ENCODE data around the gene ZNF189. TPM values are rescaled to one million over a fixed set of nuclear protein-coding genes. Genes with fewer than 3 reads are reported as not detected.

Gene ZNF189
- total and polyA plus RNA-seq, 8 donors = 11.3 to 29.1 (median 19.3) TPM

DNA sequence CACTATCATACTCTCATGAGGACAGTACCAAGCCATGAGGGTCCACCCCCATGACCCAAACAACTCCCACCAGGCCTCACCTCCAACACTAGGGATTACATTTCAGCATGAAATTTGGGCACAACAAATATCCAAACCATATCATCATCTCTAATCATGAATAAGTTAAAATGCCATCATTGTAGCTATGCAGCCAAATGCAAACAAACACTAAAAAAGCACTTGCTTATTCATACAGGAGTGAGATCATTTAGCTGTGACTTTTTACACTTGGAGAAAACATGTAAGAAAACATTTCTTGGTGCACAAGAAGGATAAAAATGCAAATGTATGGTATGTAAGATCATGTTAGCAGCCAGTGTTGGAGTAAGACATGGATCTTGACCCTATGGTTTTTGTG is 38.0 kb upstream of the ZNF189 start:
- ATAC-seq = no peak
- no peaks in the 10 kb centered on the region for H3K36me3 ChIP-seq
- FAIRE-seq = no peak
- TF ChIP-seq, protein P1, sequence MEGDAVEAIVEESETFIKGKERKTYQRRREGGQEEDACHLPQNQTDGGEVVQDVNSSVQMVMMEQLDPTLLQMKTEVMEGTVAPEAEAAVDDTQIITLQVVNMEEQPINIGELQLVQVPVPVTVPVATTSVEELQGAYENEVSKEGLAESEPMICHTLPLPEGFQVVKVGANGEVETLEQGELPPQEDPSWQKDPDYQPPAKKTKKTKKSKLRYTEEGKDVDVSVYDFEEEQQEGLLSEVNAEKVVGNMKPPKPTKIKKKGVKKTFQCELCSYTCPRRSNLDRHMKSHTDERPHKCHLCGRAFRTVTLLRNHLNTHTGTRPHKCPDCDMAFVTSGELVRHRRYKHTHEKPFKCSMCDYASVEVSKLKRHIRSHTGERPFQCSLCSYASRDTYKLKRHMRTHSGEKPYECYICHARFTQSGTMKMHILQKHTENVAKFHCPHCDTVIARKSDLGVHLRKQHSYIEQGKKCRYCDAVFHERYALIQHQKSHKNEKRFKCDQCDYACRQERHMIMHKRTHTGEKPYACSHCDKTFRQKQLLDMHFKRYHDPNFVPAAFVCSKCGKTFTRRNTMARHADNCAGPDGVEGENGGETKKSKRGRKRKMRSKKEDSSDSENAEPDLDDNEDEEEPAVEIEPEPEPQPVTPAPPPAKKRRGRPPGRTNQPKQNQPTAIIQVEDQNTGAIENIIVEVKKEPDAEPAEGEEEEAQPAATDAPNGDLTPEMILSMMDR (IDR thresholded peaks at IDR 0.05) = no peak
- no peaks in the 10 kb centered on the region for H3K9me3 ChIP-seq
- intact Hi-C loops (cut with DNase I) = no loop called here
- DNase-seq = no peak
- H3K4me1 ChIP-seq = peaks cover 0 to 4% (median under 1%) of the 10 kb centered on the region in 3 donors
- H3K27ac ChIP-seq = no peak overlapping the region
- no peak overlapping the region for H3K4me3 ChIP-seq
- H3K27me3 ChIP-seq = no peaks in the 10 kb centered on the region

DNA sequence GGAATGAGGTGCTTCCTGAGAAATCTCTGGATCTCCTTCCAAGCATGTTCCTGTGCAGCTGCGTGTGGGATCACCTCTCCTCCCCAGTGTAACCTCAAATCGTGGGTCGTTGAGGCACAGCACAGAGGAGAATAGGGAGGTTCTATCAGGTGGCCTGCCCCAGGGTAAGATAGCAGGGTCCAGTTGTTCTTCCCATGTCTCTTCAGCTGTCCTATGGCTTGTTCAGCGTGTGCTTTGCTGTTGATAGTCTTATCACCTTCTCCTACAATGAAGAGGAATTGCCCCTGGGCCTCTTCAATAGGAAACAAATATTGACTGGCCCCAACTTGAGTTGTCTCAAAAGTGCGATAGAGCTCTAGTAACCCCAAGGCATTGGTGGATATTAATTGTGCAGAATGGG is 36.2 kb upstream of the ZNF189 start:
- intact Hi-C loops (cut with DNase I) = no loop called here
- H3K27me3 ChIP-seq = no peaks in the 10 kb centered on the region
- no peak for DNase-seq
- H3K27ac ChIP-seq = no peak overlapping the region
- TF ChIP-seq, protein P1 (IDR thresholded peaks at IDR 0.05) = no peak
- no peaks in the 10 kb centered on the region for H3K36me3 ChIP-seq
- peaks cover 9 to 22% (median 13%) of the 10 kb centered on the region in 3 donors for H3K4me1 ChIP-seq
- no peak for FAIRE-seq
- 78 to 92% methylated on average over 5 of the region's 5 CpGs for WGBS, 2 donors
- H3K4me3 ChIP-seq = no peak overlapping the region
- H3K9me3 ChIP-seq = no peaks in the 10 kb centered on the region
- ATAC-seq = no peak

DNA sequence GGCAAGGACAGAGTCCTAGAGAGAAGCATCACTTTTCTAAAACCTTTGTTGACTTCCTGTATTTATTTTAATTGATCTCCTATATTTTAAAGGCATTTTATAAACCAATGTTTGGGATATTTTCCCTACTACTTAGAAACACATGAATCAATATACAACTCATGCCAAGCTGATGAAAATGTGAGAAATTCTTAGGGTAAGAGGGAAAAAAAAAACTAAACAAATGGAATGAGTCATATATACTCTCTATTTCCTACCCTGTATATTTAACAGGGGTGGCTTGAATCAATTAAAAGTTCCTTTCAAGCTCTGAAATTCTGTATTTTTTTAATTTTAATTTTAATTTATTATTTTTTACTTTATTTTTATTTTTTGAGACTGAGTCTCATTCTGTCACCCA is 33.5 kb upstream of the ZNF189 start:
- Histone ChIP-seq H3K9me3 (no peaks in the 10 kb centered on the region), H3K4me3 (no peak overlapping the region), H3K27me3 (no peaks in the 10 kb centered on the region), H3K36me3 (no peaks in the 10 kb centered on the region), H3K4me1 (peaks cover 9 to 22% (median 13%) of the 10 kb centered on the region in 3 donors), H3K27ac (no peak overlapping the region)
- no peak for FAIRE-seq
- intact Hi-C loops (cut with DNase I) = no loop called here
- TF ChIP-seq, protein P1 (IDR thresholded peaks at IDR 0.05) = no peak
- DNase-seq = no peak
- ATAC-seq = no peak

DNA sequence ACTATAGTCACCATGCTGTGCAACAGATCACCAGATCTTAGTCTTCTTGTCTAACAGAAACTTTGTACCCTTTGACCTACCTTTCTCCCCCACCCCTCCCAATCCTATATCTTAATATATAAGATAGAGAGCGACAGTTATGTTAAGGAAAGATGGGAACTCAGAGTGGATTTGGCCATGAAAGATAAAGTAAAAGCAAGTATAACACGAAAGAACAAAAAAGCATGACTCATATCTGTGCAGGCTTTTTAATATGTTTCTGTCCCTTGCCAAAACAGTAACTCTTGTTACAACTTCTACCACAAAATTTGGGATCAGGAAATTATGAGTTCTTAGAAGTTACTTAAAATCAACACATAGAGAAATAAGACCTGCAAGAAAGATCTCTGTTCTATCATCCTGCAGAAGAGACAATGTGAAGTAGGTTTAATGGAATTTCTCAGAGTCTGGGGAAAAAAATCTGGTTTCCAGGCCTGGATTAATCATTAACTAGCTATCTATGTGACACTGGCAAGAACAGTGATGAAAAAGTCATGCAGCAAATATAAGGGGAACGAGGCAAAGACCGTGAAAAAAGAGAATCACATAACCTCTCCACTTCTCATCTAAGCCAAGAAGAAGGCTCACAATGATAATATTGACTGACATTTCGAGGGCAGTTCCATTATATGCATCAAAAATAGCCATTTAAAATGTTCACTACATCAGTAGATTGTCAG is 32.5 kb upstream of the ZNF189 start:
- no peak overlapping the region for H3K4me3 ChIP-seq
- DNase-seq (no peak), FAIRE-seq (no peak), ATAC-seq (peak; percentile 83 to 87 (median 85))
- H3K27ac ChIP-seq = peak overlapping the region in 2 of 4 donors; percentile 33 to 53
- peaks cover 9 to 22% (median 13%) of the 10 kb centered on the region in 3 donors for H3K4me1 ChIP-seq
- H3K9me3 ChIP-seq = no peaks in the 10 kb centered on the region
- intact Hi-C loops (cut with DNase I) = no loop called here
- 18 to 19% methylated on average over 5 of the region's 5 CpGs for WGBS, 2 donors
- TF ChIP-seq, protein P1 (IDR thresholded peaks at IDR 0.05) = no peak
- H3K27me3 ChIP-seq = no peaks in the 10 kb centered on the region
- H3K36me3 ChIP-seq = no peaks in the 10 kb centered on the region

DNA sequence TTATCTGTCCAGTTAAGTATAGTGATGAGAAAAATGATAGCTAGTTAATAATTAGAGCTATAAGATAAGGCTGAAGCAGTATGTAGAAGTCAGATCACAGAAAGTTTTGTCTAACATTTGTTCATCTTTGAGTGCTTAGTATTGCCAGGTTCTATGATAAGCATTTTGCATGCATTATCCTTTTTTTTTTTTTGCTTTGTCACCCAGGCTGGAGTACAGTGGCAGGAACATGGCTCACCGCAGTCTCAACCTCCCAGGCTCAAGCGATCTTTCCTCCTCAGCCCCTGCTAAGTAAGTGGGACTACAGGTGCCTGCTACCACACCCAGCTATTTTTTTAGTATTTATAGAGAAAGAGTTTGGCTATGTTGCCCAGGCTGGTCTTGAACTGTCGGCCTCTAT is 31.3 kb upstream of the ZNF189 start:
- no peaks in the 10 kb centered on the region for H3K36me3 ChIP-seq
- no peak for DNase-seq
- intact Hi-C loops (cut with DNase I) = no loop called here
- 93 to 100% methylated on average over 3 of the region's 3 CpGs for WGBS, 2 donors
- no peak overlapping the region for H3K4me3 ChIP-seq
- H3K4me1 ChIP-seq = peaks cover 9 to 22% (median 13%) of the 10 kb centered on the region in 3 donors
- no peak for FAIRE-seq
- no peaks in the 10 kb centered on the region for H3K9me3 ChIP-seq
- no peak overlapping the region for H3K27ac ChIP-seq
- TF ChIP-seq, protein P1 (IDR thresholded peaks at IDR 0.05) = no peak
- no peaks in the 10 kb centered on the region for H3K27me3 ChIP-seq
- ATAC-seq = no peak
